Ovary (tissue), 3 donors: ENCODE data around the gene CCDC194.

Source experiments
- EP300 ChIP-seq: sonication (generic); formaldehyde crosslinking; IDR thresholded peaks from one replicate; pipeline ENCODE4 v1.6.1; 2017; ENCODE audit warnings: antibody characterized with exemption
- POLR2A ChIP-seq: fragments of 450-650 bp; IDR thresholded peaks from one replicate; pipeline ENCODE4 v1.6.1; 2017; ENCODE audit warnings: antibody characterized with exemption, mild to moderate bottlenecking, moderate library complexity
- TF ChIP-seq, protein P1 (sequence below), 3 donors: fragments of 450-650 bp in 2 of 3; fragments of 200-600 bp in 1 of 3; IDR thresholded peaks; one replicate each; pipeline versions ENCODE4 v1.5.1 to v1.8.0; 2016 to 2022; ENCODE audit warnings: antibody characterized with exemption in 3 of 3, mild to moderate bottlenecking in 1 of 3
- donor health status: DM: no; HTN: no; CAD: no.

DNA sequence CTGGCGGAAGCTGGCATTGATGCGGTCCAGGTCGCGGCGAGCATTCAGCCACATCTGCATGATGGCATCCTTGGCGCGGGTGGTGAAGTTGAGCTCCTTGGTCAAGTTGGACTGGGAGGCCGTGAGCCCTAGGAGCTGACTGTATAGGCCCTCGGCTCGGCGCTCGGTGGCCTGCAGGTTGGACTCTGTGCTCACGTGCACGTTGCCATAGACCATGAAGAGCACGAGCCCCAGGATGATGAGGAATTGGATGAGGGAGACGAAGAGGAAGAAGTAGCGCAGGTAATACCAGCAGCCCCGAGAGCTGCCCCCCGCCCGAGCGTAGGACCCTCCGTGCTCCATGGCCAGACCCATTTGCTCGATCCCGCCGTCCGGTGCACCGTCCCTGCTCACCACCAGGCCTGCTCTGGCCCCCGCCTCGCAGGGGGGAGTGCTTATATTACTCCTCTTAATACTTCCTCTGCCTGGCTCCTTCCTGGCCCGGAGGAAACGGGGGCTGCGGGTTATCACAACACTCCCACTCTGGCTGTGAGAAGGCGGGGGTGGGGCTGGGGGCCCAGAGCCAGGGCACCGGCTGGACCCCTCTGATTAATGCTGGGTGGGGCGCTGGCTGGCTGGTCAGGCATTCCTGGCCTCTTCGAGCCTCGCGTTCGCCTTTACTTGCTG is 16.9 kb downstream of the CCDC194 start, which contains the start of gene PLVAP:
- TF ChIP-seq, protein P1, sequence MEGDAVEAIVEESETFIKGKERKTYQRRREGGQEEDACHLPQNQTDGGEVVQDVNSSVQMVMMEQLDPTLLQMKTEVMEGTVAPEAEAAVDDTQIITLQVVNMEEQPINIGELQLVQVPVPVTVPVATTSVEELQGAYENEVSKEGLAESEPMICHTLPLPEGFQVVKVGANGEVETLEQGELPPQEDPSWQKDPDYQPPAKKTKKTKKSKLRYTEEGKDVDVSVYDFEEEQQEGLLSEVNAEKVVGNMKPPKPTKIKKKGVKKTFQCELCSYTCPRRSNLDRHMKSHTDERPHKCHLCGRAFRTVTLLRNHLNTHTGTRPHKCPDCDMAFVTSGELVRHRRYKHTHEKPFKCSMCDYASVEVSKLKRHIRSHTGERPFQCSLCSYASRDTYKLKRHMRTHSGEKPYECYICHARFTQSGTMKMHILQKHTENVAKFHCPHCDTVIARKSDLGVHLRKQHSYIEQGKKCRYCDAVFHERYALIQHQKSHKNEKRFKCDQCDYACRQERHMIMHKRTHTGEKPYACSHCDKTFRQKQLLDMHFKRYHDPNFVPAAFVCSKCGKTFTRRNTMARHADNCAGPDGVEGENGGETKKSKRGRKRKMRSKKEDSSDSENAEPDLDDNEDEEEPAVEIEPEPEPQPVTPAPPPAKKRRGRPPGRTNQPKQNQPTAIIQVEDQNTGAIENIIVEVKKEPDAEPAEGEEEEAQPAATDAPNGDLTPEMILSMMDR (IDR thresholded peaks at IDR 0.05): no peak
- TF ChIP-seq EP300: no peak
- TF ChIP-seq POLR2A: no peak
